HG02763 (cell line): ENCODE measurements around the gene HOXA7.

ENCODE experiments used
- ATAC-seq: cut with Tn5 transposase; IDR thresholded peaks from one replicate; pipeline ENCODE4 v1.9.1; 2021; ENCODE audit warnings: mild to moderate bottlenecking, moderate library complexity; ENCODE audit not compliant: unreplicated experiment

The HOXA7 gene

GRCh38 chr7:27172315-27172774 lies 15.9 kb upstream of the HOXA7 start:
- ATAC-seq: no peak

- no peak for ATAC-seq
Measured at GRCh38 chr7:27171637-27172314, 15.3 kb upstream of the HOXA7 start.

- no peak for ATAC-seq
Measured at GRCh38 chr7:27171325-27171636, 14.8 kb upstream of the HOXA7 start.

GRCh38 chr7:27170426-27171324 lies 14.2 kb upstream of the HOXA7 start:
- ATAC-seq: no peak

- no peak for ATAC-seq
Measured at GRCh38 chr7:27169658-27170425, 13.4 kb upstream of the HOXA7 start.

GRCh38 chr7:27168265-27168947 lies 11.9 kb upstream of the HOXA7 start:
- no peak for ATAC-seq

- ATAC-seq: no peak
Measured at GRCh38 chr7:27167916-27168264, 11.4 kb upstream of the HOXA7 start.

GRCh38 chr7:27166531-27167505 lies 10.3 kb upstream of the HOXA7 start:
- no peak for ATAC-seq

- ATAC-seq: no peak
Measured at GRCh38 chr7:27165996-27166530, 9.6 kb upstream of the HOXA7 start.

GRCh38 chr7:27165089-27165995 lies 8.9 kb upstream of the HOXA7 start, which contains the start of gene HOXA9:
HOXA9 (minus strand) TSS chr7:27165537; CDS start chr7:27165457, 80 bp downstream.
- no peak for ATAC-seq

- ATAC-seq: no peak
Measured at GRCh38 chr7:27164367-27165088, 8.1 kb upstream of the HOXA7 start.

GRCh38 chr7:27164045-27164366 lies 7.5 kb upstream of the HOXA7 start:
- ATAC-seq: no peak

- no peak for ATAC-seq
Measured at GRCh38 chr7:27163288-27164044, 7.0 kb upstream of the HOXA7 start.

GRCh38 chr7:27162561-27163287 lies 6.2 kb upstream of the HOXA7 start:
- no peak for ATAC-seq

GRCh38 chr7:27161721-27162560 lies 5.5 kb upstream of the HOXA7 start:
- no peak for ATAC-seq
